ENCODE data around the gene THYN1. TPM values are rescaled to one million over a fixed set of nuclear protein-coding genes. Genes with fewer than 3 reads are reported as not detected.
"Not testable (repeated sequence)": the region's sequence is repeated elsewhere in the genome, so short reads cannot be mapped to it uniquely, and the experiment has no call there.

The THYN1 gene
- total RNA-seq: 39.4 TPM

- peak; percentile 97 for DNase-seq (ENCODE audit: low spot score)
Measured at GRCh38 chr11:134253188-134253993, at the start of gene THYN1, which contains the start of gene ACAD8. THYN1 (minus strand) TSS chr11:134253352; CDS start chr11:134252882, 470 bp downstream. ACAD8 (plus strand) TSS chr11:134253568; CDS start chr11:134253601, 33 bp downstream.

GRCh38 chr11:134294664-134295063, 41.5 kb upstream of the THYN1 start:
- DNase-seq (ENCODE audit: low spot score): no peak

GRCh38 chr11:134293119-134294113, 40.3 kb upstream of the THYN1 start:
- no peak for DNase-seq (ENCODE audit: low spot score)

- DNase-seq (ENCODE audit: low spot score): no peak
Measured at GRCh38 chr11:134292661-134293060, 39.5 kb upstream of the THYN1 start.

- DNase-seq (ENCODE audit: low spot score): no peak
Measured at GRCh38 chr11:134291196-134291595, 38.0 kb upstream of the THYN1 start.

- no peak for DNase-seq (ENCODE audit: low spot score)
Measured at GRCh38 chr11:134290646-134291045, 37.5 kb upstream of the THYN1 start.

- DNase-seq (ENCODE audit: low spot score): no peak
Measured at GRCh38 chr11:134289789-134290188, 36.6 kb upstream of the THYN1 start.

- DNase-seq (ENCODE audit: low spot score): no peak
Measured at GRCh38 chr11:134289167-134289566, 36.0 kb upstream of the THYN1 start.

GRCh38 chr11:134288486-134288885, 35.3 kb upstream of the THYN1 start:
- no peak for DNase-seq (ENCODE audit: low spot score)

- no peak for DNase-seq (ENCODE audit: low spot score)
Measured at GRCh38 chr11:134287561-134287960, 34.4 kb upstream of the THYN1 start.

GRCh38 chr11:134284349-134284748, 31.2 kb upstream of the THYN1 start:
- DNase-seq (ENCODE audit: low spot score): not testable (repeated sequence)

- no peak for DNase-seq (ENCODE audit: low spot score)
Measured at GRCh38 chr11:134283461-134284230, 30.5 kb upstream of the THYN1 start.

GRCh38 chr11:134282121-134283045, 29.2 kb upstream of the THYN1 start:
- DNase-seq (ENCODE audit: low spot score): no peak

- DNase-seq (ENCODE audit: low spot score): not testable (repeated sequence)
Measured at GRCh38 chr11:134281635-134282034, 28.5 kb upstream of the THYN1 start.

- DNase-seq (ENCODE audit: low spot score): no peak
Measured at GRCh38 chr11:134278356-134278755, 25.2 kb upstream of the THYN1 start.

GRCh38 chr11:134277183-134278001, 24.2 kb upstream of the THYN1 start:
- peak; percentile 6 for DNase-seq (ENCODE audit: low spot score)

GRCh38 chr11:134276396-134277182, 23.4 kb upstream of the THYN1 start:
- no peak for DNase-seq (ENCODE audit: low spot score)

GRCh38 chr11:134275534-134276395, 22.6 kb upstream of the THYN1 start, which contains the start of gene GLB1L3:
GLB1L3 (plus strand) TSS chr11:134276379; CDS start chr11:134276741, 362 bp downstream.
- DNase-seq (ENCODE audit: low spot score): no peak
